Measurements from ENCODE around the gene EPB41L4A. TPM values are rescaled to one million over a fixed set of nuclear protein-coding genes. Genes with fewer than 3 reads are reported as not detected.
"Not testable (repeated sequence)": the region's sequence is repeated elsewhere in the genome, so short reads cannot be mapped to it uniquely, and the experiment has no call there.

Gene EPB41L4A, protein sequence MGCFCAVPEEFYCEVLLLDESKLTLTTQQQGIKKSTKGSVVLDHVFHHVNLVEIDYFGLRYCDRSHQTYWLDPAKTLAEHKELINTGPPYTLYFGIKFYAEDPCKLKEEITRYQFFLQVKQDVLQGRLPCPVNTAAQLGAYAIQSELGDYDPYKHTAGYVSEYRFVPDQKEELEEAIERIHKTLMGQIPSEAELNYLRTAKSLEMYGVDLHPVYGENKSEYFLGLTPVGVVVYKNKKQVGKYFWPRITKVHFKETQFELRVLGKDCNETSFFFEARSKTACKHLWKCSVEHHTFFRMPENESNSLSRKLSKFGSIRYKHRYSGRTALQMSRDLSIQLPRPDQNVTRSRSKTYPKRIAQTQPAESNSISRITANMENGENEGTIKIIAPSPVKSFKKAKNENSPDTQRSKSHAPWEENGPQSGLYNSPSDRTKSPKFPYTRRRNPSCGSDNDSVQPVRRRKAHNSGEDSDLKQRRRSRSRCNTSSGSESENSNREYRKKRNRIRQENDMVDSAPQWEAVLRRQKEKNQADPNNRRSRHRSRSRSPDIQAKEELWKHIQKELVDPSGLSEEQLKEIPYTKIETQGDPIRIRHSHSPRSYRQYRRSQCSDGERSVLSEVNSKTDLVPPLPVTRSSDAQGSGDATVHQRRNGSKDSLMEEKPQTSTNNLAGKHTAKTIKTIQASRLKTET
- total RNA-seq (2014; rRNA removed; shearing (Covaris generic)): not detected in 2 replicates

GRCh38 chr5:112419164-112419985 is at the start of gene EPB41L4A:
Gene EPB41L4A, minus strand, starts transcription at chr5:112419277. Its CDS starts 238 bp downstream, at chr5:112419039.
- peak; percentile 21 for DNase-seq (ENCODE audit: low read depth)

DNA sequence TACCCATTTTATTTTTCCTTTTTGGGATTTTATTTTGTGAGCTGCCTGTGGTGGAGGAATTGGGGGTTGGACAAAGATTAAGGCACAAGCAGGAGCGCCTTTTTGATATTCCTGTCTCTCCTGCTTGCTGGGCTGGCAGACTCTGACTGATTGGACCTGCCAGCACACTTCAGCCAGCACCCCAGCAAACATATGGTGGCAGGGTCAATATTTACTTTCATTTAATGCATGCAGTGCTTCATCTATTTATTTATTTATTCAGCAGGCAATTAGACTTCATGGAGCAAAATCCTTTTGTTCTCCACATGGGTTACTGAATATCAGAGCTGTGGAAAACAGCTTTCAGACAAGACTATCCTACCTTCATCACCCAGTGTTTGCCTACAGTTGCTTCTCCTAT is 48.4 kb upstream of the EPB41L4A start:
- DNase-seq (ENCODE audit: low read depth): no peak

GRCh38 chr5:112466261-112466660 is 47.2 kb upstream of the EPB41L4A start:
- not testable (repeated sequence) for DNase-seq (ENCODE audit: low read depth)

DNA sequence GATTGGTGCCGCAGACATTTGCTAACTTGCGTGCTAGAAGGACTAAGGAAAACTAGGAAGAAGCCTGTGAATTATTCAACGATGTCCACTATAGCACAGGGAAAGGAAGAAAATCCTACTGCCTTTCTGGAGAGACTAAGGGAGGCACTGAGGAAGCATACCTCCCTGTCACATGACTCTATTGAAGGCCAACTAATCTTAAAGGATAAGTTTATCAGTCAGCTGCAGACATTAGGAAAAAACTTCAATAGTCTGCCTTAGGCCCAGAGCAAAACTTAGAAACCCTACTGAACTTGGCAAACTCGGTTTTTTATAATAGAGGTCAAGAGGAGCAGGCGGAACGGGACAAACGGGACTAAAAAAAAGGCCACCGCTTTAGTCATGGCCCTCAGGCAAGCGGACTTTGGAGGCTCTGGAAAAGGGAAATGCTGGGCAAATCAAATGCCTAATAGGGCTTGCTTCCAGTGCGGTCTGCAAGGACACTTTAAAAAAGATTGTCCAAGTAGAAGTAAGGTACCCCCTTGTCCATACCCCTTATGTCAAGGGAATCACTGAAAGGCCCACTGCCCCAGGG is 28.2 kb upstream of the EPB41L4A start:
- DNase-seq (ENCODE audit: low read depth): not testable (repeated sequence)

DNA sequence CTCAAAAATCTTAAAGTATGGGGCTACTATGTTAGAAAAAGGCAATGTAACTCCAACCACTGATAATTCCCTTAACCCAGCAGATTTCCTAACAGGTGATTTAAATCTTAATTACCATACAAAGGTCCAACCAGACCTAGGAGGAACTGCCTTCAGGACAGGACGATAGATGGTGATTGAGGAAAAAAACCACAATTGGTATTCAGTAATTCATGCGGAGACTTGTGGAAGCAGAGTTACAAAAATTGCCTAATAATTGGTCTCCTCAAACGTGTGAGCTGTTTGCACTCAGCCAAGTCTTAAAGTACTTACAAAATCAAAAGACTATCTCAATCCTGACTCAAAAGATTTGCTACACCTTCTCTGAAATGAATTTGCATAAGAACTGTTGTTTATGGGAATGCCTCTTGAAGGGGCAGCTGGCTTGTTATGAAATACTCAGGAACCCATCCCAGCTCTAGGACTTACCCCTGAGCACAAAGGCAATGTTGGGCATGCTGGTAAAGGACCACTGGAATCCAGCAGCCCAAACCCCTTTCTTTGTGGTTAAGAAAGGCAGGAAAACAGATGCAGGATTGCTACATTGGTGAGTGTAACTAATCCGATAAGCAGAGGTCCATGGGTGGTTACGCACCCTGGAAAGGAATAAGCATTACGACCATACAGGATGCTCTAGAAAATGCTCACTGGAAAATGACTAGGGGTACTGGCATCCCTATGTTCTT is 26.7 kb upstream of the EPB41L4A start:
- DNase-seq (ENCODE audit: low read depth): no peak

DNA sequence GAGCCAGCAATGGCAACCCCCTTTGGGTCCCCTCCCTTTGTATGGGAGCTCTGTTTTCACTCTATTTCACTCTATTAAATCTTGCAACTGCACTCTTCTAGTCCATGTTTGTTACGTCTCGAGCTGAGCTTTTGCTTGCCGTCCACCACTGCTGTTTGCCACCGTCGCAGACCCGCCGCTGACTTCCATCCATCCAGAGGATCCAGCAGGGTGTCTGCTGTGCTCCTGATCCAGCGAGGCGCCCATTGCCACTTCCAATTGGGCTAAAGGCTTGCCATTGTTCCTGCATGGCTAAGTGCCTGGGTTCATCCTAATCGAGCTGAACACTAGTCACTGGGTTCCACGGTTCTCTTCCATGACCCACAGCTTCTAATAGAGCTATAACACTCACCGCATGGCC is 24.9 kb upstream of the EPB41L4A start:
- not testable (repeated sequence) for DNase-seq (ENCODE audit: low read depth)

DNA sequence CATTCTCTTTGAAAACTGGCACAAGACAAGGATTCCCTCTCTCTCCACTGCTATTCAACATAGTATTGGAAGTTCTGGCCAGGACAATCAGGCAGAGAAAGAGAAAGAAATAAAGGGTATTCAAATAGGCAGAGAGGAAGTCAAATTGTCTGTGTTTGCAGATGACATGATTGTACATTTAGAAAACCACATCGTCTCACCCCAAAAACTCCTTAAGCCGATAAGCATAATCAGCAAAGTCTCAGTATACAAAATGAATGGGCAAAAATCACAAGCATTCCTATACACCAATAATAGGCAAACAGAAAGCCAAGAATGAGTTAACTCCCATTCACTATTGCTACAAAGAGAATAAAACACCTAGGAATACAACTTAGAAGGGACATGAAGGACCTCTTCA is 21.0 kb upstream of the EPB41L4A start:
- no peak for DNase-seq (ENCODE audit: low read depth)

DNA sequence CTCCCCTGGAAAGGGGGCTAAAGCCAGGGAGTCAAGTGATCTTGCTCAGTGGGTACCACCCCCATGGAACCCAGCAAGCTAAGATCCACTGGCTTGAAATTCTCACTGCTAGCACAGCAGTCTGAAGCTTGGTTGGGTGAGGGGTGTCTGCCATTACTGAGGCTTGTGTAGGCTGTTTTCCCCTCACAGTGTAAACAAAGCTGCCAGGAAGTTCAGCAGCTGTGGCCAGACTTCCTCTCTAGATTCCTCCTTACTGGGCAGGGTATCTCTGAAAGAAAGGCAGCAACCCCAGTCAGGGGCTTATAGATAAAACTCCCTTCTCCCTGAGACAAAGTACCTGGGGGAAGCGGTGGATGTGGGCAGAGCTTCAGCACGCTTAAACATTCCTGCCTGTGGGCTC is 17.1 kb upstream of the EPB41L4A start:
- DNase-seq (ENCODE audit: low read depth): no peak

DNA sequence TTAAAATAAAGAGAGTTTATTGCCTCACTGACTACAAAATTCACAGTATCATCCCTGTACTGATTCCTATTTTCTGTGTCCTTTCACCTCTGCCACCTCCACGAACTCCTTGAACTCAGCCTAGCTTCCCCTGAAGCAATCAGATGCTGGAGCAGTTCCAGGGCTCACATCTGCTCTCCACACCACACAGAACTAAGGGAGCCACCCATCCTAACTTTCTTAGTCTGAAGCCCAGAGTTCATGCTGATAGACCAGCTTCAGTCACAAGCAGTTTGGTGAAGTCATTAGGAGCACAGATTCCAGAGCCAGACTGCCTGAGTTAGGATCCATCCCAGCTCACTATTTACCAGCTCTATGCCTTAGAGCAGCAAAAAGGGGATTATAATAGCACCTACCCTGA is 15.6 kb upstream of the EPB41L4A start:
- no peak for DNase-seq (ENCODE audit: low read depth)

DNA sequence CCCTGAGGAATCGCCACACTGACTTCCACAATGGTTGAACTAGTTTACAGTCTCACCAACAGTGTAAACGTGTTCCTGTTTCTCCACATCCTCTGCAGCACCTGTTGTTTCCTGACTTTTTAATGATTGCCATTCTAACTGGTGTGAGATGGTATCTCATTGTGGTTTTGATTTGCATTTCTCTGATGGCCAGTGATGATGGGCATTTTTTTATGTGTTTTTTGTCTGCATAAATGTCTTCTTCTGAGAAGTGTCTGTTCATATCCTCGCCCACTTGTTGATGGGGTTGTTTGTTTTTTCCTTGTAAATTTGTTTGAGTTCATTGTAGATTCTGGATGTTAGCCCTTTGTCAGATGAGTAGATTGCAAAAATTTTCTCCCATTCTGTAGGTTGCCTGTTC is 7.1 kb upstream of the EPB41L4A start:
- DNase-seq (ENCODE audit: low read depth): not testable (repeated sequence)

DNA sequence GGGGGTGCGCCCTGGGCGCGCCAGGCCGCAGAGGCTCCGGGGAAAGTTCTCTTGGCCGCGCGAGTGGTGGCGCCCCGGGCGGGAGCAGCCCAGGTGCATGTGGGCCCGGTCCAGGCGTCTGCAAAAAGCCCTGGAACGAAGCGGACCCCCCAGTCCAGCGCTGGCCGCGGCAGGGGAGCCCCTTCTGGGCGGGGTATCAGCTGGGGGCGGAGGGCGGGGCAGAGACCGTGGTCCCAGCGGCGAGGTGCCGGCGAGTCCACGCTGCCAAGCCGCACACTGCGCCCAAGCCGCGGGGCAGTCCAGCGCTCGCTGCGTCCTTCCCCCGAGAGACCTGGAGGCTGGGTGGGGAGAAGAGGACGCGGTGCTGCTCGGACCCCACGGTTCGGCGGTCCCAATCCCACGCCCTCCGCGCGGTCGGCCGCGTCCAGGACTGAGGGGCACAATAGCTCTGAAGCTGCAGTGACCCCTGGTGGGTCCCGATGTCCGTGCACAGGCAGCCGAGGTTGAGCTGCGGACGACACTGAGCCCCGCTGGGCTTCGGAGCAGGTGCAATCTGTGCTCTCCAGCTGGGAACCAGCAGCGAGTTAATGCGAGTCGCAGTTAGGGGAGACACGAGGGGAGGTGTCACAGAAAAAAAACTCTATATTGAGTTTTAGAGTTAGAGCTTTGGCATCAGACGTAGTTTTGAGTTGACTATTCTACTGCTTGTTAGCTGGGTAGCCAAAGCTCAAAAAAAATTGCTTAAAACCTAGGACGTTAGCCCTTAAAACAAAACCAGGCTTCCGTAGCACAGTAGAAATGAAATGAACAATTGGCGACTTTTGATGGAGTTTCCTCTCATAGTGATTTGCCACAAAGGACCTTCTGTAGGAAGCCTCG is 1.1 kb upstream of the EPB41L4A start:
- DNase-seq (ENCODE audit: low read depth): peak; percentile 29

DNA sequence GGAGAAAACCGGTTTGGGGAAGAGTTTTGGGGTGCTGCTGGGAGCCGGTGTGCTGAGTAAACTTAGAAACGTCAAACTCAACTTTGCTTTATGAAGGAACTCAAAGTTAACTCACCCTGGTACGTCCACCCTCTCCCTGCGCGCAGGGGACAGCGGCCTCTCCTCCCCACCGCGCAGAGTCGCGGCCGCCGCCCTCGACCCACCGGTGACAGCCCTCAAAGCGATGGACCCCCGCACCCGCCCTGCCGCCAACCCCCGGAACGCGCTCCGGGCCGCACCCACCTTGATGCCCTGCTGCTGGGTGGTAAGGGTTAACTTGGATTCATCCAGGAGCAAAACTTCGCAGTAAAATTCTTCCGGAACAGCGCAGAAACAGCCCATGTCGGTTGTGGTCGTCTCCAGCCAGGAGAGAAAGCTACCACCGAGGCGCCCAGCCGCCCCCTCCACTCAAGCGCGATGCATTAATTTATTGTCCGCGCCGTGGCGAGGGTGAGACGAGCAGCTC is 366 bp downstream of the EPB41L4A start:
- DNase-seq (ENCODE audit: low read depth): no peak

- DNase-seq (ENCODE audit: low read depth): peak; percentile 4
Observed at GRCh38 chr5:112417931-112418658, 982 bp downstream of the EPB41L4A start.

GRCh38 chr5:112415552-112415951 is 3.5 kb downstream of the EPB41L4A start:
- no peak for DNase-seq (ENCODE audit: low read depth)

DNA sequence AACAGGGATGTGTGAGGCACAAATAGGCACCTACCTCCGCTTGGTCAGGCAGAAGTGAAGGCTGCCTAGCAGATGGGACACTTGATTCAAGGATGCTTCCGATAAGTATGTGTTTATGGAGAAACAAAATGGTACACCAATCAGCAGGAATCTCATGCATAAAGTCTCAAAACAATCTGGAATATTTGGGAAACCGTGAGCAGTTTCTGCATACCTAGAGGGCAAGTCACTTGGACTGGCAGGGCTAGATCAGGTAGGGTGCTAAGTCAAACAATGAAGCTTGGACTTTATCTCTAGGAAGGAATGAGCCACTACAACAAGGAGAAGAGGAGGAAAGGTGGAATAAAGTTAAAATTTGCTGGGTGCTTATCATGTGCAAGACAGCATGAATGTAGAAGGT is 5.5 kb downstream of the EPB41L4A start:
- DNase-seq (ENCODE audit: low read depth): no peak

- no peak for DNase-seq (ENCODE audit: low read depth)
Observed at GRCh38 chr5:112412346-112412745, 6.7 kb downstream of the EPB41L4A start.

- DNase-seq (ENCODE audit: low read depth): no peak
Observed at GRCh38 chr5:112411903-112412302, 7.2 kb downstream of the EPB41L4A start.

GRCh38 chr5:112407666-112408065 is 11.4 kb downstream of the EPB41L4A start:
- DNase-seq (ENCODE audit: low read depth): no peak

DNA sequence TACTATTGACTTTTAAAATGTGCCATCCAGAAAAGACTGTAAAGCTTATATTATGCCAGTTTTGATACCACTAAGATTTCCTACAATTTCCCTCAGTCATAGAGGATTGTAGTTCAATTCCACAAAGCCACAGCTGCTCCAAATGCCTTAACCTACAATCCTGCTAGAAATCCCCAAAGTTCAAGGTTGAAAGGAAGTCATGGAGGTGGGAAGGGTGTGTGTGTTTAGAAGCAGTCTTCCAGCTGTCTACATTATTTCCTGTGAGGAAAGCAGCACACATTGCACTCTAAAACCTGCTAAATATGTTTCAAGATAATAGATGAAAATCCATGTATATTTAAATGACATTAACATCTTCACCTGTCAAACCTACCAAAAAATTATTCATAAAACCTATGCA is 11.8 kb downstream of the EPB41L4A start:
- no peak for DNase-seq (ENCODE audit: low read depth)

Measured in M059J (cell line).